GM12864 (cell line): ENCODE data around the gene SNN.

Experiments
- DNase-seq: peaks from one replicate; pipeline ENCODE4 v3.0.0-alpha.2; 2011; ENCODE audit warnings: low read depth
- H3K4me3 ChIP-seq: 2 replicates; pipeline ENCODE4 v1.5.1; 2011; ENCODE audit warnings: mild to moderate bottlenecking, low read depth, low read length, control low read depth
- TF ChIP-seq, protein P1 (sequence below): IDR thresholded peaks from 2 replicates; pipeline ENCODE4 v1.5.1; 2011; ENCODE audit warnings: low read depth, mild to moderate bottlenecking, moderate library complexity, low read length, control low read depth, inconsistent platforms; ENCODE audit errors: missing control alignments

Gene SNN

DNA sequence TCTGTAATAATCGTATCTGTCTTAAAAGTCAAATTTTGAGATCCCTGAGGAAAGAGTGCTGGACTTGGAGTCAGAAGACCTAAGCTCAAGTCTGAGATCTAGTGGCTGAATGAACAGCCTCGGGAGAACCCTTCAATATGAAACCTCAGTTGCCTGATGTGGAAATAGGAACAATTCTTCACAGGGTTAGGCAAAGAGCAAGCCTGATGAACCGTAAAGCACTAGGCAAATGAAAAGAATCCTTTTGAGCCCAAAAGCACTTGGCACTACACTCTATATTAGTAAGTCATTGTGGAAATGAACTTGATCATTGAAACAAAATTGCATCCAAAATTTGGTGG lies 54.2 kb downstream of the SNN start:
- no peak for DNase-seq
- H3K4me3 ChIP-seq: no peak overlapping the region
- TF ChIP-seq, protein P1, sequence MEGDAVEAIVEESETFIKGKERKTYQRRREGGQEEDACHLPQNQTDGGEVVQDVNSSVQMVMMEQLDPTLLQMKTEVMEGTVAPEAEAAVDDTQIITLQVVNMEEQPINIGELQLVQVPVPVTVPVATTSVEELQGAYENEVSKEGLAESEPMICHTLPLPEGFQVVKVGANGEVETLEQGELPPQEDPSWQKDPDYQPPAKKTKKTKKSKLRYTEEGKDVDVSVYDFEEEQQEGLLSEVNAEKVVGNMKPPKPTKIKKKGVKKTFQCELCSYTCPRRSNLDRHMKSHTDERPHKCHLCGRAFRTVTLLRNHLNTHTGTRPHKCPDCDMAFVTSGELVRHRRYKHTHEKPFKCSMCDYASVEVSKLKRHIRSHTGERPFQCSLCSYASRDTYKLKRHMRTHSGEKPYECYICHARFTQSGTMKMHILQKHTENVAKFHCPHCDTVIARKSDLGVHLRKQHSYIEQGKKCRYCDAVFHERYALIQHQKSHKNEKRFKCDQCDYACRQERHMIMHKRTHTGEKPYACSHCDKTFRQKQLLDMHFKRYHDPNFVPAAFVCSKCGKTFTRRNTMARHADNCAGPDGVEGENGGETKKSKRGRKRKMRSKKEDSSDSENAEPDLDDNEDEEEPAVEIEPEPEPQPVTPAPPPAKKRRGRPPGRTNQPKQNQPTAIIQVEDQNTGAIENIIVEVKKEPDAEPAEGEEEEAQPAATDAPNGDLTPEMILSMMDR: no peak

DNA sequence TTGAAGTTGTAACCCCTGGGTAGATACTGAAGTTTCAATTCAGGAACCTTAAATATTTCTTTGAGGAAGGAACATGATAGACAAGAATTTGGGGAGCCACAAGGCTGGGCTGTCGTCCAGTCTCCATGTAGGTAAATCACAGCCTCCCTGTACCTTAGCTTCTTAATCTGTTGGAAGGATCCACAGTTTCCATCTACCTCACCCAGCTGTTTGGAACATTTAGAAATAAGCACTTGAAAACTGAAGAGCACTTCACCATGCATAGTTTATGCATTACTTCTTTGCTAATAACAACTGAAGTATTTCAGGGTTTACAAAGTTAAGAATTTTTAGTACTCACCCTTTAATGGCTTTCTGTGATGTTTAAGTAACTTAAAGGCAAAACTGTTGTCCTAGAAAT lies 57.2 kb downstream of the SNN start:
- TF ChIP-seq, protein P1: no peak
- DNase-seq: no peak
- no peak overlapping the region for H3K4me3 ChIP-seq

DNA sequence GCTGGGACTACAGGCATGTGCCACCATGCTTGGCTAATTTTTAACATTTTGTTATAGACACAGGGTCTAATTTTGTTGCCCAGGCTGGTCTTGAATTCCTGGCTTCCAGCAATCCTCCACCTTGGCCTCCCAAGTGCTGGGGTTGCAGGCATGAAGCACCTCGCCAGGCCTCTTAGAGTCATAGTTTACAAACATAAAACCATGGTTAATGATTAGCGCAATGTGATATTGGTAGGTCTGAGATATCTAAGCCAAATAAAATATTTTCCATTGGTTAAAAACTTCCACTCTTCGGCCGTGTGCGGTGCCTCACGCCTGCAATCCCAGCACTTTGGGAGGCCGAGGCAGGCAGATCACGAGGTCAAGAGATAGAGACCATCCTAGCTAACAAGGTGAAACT lies 57.8 kb downstream of the SNN start:
- no peak overlapping the region for H3K4me3 ChIP-seq
- TF ChIP-seq, protein P1: no peak
- DNase-seq: no peak

DNA sequence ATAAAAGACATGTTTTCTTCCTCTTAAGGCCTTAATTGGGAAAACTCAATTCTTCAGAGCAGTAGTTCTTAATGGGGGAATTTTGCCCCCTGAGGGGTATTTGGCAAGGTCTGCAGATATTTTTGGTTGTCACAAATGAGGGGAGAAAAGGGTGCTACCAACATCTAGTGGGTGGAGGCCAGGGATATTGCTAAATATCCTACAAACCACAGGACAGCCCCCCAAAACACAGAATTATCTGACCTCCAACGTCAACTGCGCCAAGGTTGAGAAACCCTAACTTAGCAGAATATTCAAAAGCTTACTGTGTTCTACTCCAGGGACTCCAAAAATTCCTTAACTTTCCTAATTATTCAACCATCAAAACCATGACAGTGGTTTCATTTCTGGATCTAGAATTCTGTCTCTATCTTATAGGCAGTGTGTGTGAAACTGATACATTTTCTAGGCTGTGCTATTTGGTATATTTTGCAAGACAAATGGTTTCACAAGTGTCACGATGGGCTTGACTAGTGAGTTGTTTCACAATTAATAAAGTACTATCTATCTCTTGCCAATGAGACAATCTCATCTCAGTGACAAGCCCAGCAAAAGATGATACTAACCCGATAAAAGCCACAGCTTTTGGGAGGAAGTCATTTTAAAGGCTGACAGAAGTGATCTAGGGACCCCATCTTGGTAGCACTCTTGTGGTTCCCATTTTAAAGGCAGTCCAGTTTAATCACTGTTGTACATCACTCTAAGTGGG lies 59.7 kb downstream of the SNN start:
- peak; percentile 45 for DNase-seq
- TF ChIP-seq, protein P1: no peak
- H3K4me3 ChIP-seq: no peak overlapping the region
